GM18507 (cell line): ENCODE measurements around the gene PRRT2.
"Not testable (repeated sequence)": the region's sequence is repeated elsewhere in the genome, so short reads cannot be mapped to it uniquely, and the experiment has no call there.

Experiments used
- DNase-seq: peaks from one replicate; pipeline ENCODE4 v3.0.0; 2011; ENCODE audit warnings: low read depth; ENCODE audit not compliant: insufficient read length; ENCODE audit errors: extremely low spot score
- FAIRE-seq: peaks from 2 replicates; lab custom pipeline; 2011; peaks lifted over from hg19 to GRCh38; lab: Jason Lieb, UNC

PRRT2 gene

GRCh38 chr16:29811896-29812665 lies at the start of gene PRRT2:
Gene PRRT2, plus strand, starts transcription at chr16:29812193. Its CDS starts 862 bp downstream, at chr16:29813055.
- no peak for DNase-seq
- FAIRE-seq: no peak

GRCh38 chr16:29763326-29763725 lies 48.7 kb upstream of the PRRT2 start:
- DNase-seq (no peak), FAIRE-seq (no peak)

- FAIRE-seq (no peak), DNase-seq (no peak)
These were observed 46.6 kb upstream of the PRRT2 start for GRCh38 chr16:29765167-29766032.

GRCh38 chr16:29766571-29766970 lies 45.4 kb upstream of the PRRT2 start:
- DNase-seq (no peak), FAIRE-seq (no peak)

DNA sequence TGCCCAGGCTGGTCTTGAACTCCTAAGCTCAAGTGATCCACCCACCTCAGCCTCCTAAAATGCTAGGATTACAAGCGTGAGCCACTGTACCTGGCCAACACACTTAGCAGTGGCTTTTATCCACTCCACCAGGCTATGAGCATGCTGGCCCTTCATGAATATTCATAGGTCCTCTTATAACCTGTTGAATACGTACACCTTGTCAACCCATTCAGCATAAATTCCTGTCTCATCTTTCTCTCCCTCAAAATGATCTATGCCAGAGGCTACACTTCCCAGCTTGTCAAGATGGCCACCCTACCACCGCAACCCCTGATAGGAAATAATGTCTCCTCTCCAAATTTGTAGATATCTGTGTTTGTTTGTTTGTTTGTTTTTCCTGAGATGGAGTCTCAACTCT lies 44.9 kb upstream of the PRRT2 start:
- FAIRE-seq (no peak), DNase-seq (no peak)

DNA sequence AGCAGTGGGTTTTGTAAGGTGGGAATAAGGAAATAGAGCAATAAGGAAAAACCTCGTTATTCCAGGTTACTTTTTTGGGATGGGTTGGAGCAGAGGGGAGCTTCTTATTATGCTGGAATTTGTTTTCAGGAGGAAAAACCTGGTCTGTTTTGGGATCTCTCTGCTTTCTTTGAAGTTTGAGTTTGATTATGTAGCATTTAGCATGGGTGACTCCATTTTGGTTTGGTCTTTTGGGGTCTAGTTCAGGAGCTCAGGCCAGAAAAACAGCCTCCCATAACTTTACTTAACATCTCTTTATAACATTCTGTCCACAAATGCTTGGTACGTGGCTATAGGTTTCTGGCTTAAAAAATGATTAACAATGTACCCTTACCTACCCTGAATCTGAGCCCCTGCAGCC lies 42.5 kb upstream of the PRRT2 start:
- DNase-seq (no peak), FAIRE-seq (no peak)

DNA sequence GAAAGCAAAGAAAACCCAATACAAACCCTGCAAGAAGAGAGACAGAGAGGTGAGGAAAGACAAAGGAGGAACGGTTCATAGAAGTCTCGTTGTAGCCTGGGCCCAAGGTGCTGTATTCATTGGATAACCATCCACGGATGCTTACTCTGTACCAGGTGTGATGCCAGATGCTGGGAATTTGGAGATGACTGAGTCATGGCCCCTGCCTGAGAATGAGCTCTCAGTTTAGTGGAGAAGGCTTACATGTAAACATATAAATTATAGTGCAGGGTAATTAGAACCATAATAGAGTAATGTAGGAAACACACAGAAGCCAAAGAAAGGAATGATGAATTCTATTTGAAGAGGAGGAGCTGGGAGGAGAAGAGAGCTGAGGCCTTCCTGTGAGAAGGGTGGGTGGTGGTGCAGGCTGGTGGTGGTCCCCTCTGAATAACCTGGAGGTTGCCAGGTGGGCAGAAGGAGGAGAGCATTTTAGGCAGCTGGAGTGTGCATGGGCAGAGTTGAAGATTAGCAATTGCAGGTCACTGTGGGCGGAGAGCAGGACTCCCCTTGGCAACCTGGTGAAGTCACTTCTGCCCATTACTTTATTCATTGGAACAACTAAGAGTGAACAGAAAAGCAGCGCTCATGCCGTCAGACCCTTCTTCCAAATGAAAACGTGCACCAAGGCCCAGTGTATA lies 41.6 kb upstream of the PRRT2 start:
- no peak for FAIRE-seq
- no peak for DNase-seq

- FAIRE-seq, DNase-seq: not testable (repeated sequence)
These were observed 39.7 kb upstream of the PRRT2 start for GRCh38 chr16:29772330-29772729.

GRCh38 chr16:29774730-29775129 lies 37.3 kb upstream of the PRRT2 start:
- FAIRE-seq (no peak), DNase-seq (no peak)

- DNase-seq (no peak), FAIRE-seq (no peak)
These were observed 36.1 kb upstream of the PRRT2 start for GRCh38 chr16:29775742-29776408.

- DNase-seq (no peak), FAIRE-seq (no peak)
These were observed 34.2 kb upstream of the PRRT2 start, which contains the start of gene ZG16 for GRCh38 chr16:29777576-29778350. Gene ZG16, plus strand, starts transcription at chr16:29778256. Its CDS starts 1,011 bp downstream, at chr16:29779267.

DNA sequence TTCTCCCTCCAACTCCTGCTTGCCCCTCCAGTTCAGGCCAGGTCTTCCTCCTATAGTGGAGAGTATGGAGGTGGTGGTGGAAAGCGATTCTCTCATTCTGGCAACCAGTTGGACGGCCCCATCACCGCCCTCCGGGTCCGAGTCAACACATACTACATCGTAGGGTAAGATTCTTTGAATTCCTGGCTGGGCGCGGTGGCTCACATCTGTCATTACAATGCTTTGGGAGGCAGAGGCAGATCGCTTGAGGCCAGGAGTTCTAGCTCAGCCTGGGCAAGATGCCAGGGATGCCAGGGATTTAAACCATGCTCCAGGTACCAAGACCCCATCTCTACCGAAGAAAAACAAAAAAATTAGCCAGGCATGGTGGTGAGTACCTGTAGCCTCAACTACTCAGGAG lies 32.5 kb upstream of the PRRT2 start:
- FAIRE-seq (no peak), DNase-seq (no peak)

GRCh38 chr16:29783094-29783953 lies 28.7 kb upstream of the PRRT2 start:
- not testable (repeated sequence) for DNase-seq, FAIRE-seq

- no peak for DNase-seq
- no peak for FAIRE-seq
These were observed 27.8 kb upstream of the PRRT2 start for GRCh38 chr16:29784157-29784556.

- peak; percentile 47 for DNase-seq
- no peak for FAIRE-seq
These were observed 27.0 kb upstream of the PRRT2 start for GRCh38 chr16:29784901-29785500.

DNA sequence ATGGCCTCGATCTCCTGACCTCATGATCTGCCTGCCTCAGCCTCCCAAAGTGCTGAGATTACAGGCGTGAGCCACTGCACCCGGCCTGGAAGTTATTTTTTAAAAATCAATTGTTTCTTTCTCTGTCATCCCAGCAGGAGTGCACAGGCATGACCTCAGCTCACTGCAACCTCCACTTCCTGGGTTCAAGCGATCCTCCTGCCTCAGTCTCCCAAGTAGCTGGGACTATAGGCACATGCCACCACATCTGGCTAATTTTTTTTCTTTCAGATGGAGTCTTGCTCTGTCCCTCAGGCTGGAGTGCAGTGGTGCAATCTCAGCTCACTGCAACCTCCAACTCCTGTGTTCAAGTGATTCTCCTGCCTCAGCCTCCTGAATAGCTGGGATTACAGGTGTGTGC lies 24.8 kb upstream of the PRRT2 start:
- not testable (repeated sequence) for DNase-seq

GRCh38 chr16:29789775-29790182 lies 22.2 kb upstream of the PRRT2 start:
- no peak for FAIRE-seq

More for the DNA sequence above, 24.8 kb upstream of the PRRT2 start:
- FAIRE-seq: not testable (repeated sequence)

More at GRCh38 chr16:29789775-29790182, 22.2 kb upstream of the PRRT2 start:
- DNase-seq: no peak
